ENCODE data around the gene ATP2A1. TPM values are rescaled to one million over a fixed set of nuclear protein-coding genes. Genes with fewer than 3 reads are reported as not detected.
"Not testable (repeated sequence)": the region's sequence is repeated elsewhere in the genome, so short reads cannot be mapped to it uniquely, and the experiment has no call there.

The ATP2A1 gene
- polyA plus RNA-seq, 4 donors, result 0.90 to 4.2 (median 3.0) TPM

DNA sequence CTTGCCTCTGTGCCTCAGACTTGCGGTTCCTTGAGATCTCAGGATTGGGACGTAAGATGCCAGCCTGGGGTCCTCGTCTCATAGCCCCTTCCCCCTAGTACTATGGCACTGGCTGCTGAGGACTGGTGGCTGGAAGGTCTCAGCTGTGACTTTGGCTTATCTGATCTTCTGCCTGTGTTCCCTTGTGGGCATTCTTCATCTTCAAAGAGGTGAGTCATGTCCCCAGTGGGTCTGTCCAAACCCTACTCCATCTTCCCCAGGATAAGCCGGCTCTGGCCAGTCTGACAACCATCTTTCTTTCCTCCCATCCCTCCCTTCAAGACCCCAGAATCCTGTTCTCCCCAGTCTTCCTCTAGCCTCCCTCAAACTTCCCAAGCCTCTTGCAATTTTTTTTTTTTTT is 57.1 kb downstream of the ATP2A1 start:
- DNase-seq (no peak), FAIRE-seq (no peak)
- Histone ChIP-seq H3K9me3 (ENCODE audit: control insufficient read depth in 2 of 2, insufficient read depth in 1 of 2, low read depth in 1 of 2, low read length in 1 of 2) (no peaks in the 10 kb centered on the region), H3K27me3 (ENCODE audit: control insufficient read depth in 3 of 3, insufficient read depth in 3 of 3, low read length in 3 of 3) (no peaks in the 10 kb centered on the region), H3K4me1 (ENCODE audit: control insufficient read depth in 3 of 3, insufficient read depth in 2 of 3, low read depth in 1 of 3, low read length in 2 of 3) (peaks cover 0 to 4% (median 2%) of the 10 kb centered on the region in 3 donors), H3K36me3 (ENCODE audit: control insufficient read depth in 3 of 3, insufficient read depth in 2 of 3, low read depth in 1 of 3, low read length in 3 of 3) (no peaks in the 10 kb centered on the region), H3K27ac (ENCODE audit: low read depth in 1 of 3, low read length in 2 of 3) (no peak overlapping the region), H3K4me3 (ENCODE audit: low read depth in 1 of 3, low read length in 3 of 3) (no peak overlapping the region)
- 94 to 95% (median 94%) methylated on average over 4 of the region's 4 CpGs for WGBS, 3 donors

DNA sequence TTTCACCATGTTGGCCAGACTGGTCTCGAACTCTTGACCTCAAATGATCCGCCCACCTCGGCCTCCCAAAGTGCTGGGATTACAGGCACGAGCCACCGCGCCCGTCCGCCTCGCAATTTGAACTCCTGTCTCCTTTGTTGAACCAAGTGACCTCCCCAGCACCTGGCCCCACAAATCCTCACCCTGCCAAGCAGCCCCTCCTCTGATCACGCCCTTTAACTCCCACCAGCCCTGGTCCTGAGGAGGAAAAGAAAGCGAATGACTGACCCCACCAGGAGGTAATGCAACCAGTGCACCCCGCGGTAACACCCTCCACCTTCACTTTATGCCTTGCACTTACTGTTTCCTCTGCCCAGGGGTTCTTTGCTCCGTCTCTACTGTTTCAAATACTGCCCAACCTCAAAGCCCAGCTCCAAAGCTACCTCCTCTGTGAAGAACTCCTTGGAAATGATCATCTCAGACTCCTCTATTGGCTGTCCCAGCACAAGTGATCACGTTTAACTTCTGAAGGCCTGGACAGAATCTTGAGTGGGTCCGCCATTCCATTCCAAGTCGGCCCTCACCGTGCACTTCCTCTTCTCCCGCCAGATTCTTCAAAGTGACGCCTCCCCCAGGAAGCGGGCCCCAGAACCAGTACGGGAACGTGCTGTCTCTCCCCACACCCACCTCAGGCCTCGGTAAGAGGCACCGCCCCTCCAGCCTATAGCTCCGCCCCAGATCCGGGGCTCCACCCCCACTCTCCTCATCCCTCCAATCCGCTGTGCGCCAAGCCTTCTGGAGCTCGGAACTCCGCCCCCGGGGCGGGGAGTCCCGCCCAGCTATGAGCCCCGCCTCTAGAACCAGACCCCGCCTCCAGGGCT is 57.9 kb downstream of the ATP2A1 start:
- Histone ChIP-seq H3K4me3 (ENCODE audit: low read depth in 1 of 3, low read length in 3 of 3) (peak overlapping the region in 2 of 3 donors; percentile 18 to 43), H3K27me3 (ENCODE audit: control insufficient read depth in 3 of 3, insufficient read depth in 3 of 3, low read length in 3 of 3) (no peaks in the 10 kb centered on the region), H3K9me3 (ENCODE audit: control insufficient read depth in 2 of 2, insufficient read depth in 1 of 2, low read depth in 1 of 2, low read length in 1 of 2) (no peaks in the 10 kb centered on the region), H3K27ac (ENCODE audit: low read depth in 1 of 3, low read length in 2 of 3) (peak overlapping the region in 2 of 3 donors; percentile 20 to 69), H3K4me1 (ENCODE audit: control insufficient read depth in 3 of 3, insufficient read depth in 2 of 3, low read depth in 1 of 3, low read length in 2 of 3) (peaks cover 0 to 4% (median 2%) of the 10 kb centered on the region in 3 donors), H3K36me3 (ENCODE audit: control insufficient read depth in 3 of 3, insufficient read depth in 2 of 3, low read depth in 1 of 3, low read length in 3 of 3) (no peaks in the 10 kb centered on the region)
- peak; percentile 94 to 98 for DNase-seq
- WGBS, 3 donors, result 4 to 22% (median 12%) methylated on average over 34 to 36 of the region's 36 CpGs
- FAIRE-seq, result no peak

DNA sequence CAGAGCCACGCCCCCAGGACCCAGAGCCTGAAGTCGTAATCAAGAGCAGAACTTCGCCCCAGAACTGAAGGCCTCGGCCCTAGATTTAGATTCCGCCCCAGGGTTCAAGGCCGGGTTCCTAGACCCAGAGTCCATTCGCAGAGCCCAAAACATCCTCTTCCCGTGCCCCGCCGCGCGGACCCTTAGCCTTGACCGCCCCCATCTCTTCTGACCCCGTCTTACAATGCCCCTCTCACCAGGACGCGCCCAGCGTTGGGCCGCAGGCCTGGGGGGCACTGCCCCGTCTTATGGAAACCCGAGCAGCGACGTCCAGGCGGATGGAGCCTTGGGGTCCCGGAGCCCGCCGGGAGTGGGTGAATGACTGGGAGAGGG is 58.5 kb downstream of the ATP2A1 start:
- 67 to 69% (median 69%) methylated on average over 26 of the region's 26 CpGs for WGBS, 3 donors
- FAIRE-seq (no peak), DNase-seq (no peak)
- Histone ChIP-seq H3K27ac (ENCODE audit: low read depth in 1 of 3, low read length in 2 of 3) (no peak overlapping the region), H3K4me3 (ENCODE audit: low read depth in 1 of 3, low read length in 3 of 3) (no peak overlapping the region), H3K36me3 (ENCODE audit: control insufficient read depth in 3 of 3, insufficient read depth in 2 of 3, low read depth in 1 of 3, low read length in 3 of 3) (no peaks in the 10 kb centered on the region), H3K9me3 (ENCODE audit: control insufficient read depth in 2 of 2, insufficient read depth in 1 of 2, low read depth in 1 of 2, low read length in 1 of 2) (no peaks in the 10 kb centered on the region), H3K27me3 (ENCODE audit: control insufficient read depth in 3 of 3, insufficient read depth in 3 of 3, low read length in 3 of 3) (no peaks in the 10 kb centered on the region), H3K4me1 (ENCODE audit: control insufficient read depth in 3 of 3, insufficient read depth in 2 of 3, low read depth in 1 of 3, low read length in 2 of 3) (peaks cover 0 to 4% (median 2%) of the 10 kb centered on the region in 3 donors)

DNA sequence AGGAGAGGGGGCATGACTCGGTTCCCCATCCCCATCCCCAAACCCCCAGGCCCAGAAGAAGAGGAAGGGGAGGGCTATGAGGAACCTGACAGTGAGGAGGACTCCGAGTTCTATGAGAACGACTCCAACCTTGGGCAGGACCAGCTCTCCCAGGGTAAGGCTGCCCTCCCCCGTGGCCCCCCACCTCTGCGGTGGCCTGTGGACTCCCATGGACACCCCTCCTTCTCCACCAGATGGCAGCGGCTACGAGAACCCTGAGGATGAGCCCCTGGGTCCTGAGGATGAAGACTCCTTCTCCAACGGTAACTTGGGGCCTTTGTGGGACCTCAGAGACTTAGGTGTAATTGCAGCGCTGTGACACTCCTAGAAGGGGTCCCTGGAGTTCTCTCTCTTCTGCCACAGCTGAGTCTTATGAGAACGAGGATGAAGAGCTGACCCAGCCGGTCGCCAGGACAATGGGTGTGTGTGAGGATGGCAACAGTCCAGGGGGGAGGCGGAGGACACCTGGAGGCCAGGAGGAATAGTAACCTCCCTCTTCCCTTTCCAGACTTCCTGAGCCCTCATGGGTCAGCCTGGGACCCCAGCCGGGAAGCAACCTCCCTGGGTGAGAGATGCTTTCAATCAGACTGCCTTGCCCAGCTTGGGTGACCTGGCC is 59.1 kb downstream of the ATP2A1 start:
- Histone ChIP-seq H3K4me3 (ENCODE audit: low read depth in 1 of 3, low read length in 3 of 3) (no peak overlapping the region), H3K27me3 (ENCODE audit: control insufficient read depth in 3 of 3, insufficient read depth in 3 of 3, low read length in 3 of 3) (no peaks in the 10 kb centered on the region), H3K9me3 (ENCODE audit: control insufficient read depth in 2 of 2, insufficient read depth in 1 of 2, low read depth in 1 of 2, low read length in 1 of 2) (no peaks in the 10 kb centered on the region), H3K27ac (ENCODE audit: low read depth in 1 of 3, low read length in 2 of 3) (no peak overlapping the region), H3K36me3 (ENCODE audit: control insufficient read depth in 3 of 3, insufficient read depth in 2 of 3, low read depth in 1 of 3, low read length in 3 of 3) (no peaks in the 10 kb centered on the region), H3K4me1 (ENCODE audit: control insufficient read depth in 3 of 3, insufficient read depth in 2 of 3, low read depth in 1 of 3, low read length in 2 of 3) (peaks cover 0 to 4% (median 2%) of the 10 kb centered on the region in 3 donors)
- no peak for DNase-seq
- 69 to 77% (median 74%) methylated on average over 14 of the region's 14 CpGs for WGBS, 3 donors
- no peak for FAIRE-seq

DNA sequence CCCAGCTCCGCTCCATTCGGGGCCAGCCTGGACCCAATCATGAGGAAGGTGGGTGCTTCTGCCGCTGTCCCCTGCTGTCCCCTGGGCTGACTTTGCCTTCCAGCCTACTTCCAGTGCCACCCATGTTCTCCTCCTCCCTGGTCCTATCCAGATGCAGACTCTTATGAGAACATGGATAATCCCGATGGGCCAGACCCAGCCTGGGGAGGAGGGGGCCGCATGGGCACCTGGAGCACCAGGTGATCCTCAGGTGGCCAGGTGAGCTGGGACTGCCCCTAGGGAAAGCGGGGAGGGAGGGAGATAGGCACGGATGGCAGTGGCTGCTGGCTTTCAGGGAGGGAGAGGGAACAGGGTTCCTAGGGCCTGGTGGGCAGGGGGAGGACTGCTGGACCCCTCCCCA is 60.4 kb downstream of the ATP2A1 start:
- H3K4me3 ChIP-seq (ENCODE audit: low read depth in 1 of 3, low read length in 3 of 3), result no peak overlapping the region
- no peak for FAIRE-seq
- no peak for DNase-seq
- H3K27ac ChIP-seq (ENCODE audit: low read depth in 1 of 3, low read length in 2 of 3), result no peak overlapping the region
- H3K9me3 ChIP-seq (ENCODE audit: control insufficient read depth in 2 of 2, insufficient read depth in 1 of 2, low read depth in 1 of 2, low read length in 1 of 2), result no peaks in the 10 kb centered on the region
- WGBS, 3 donors, result 69 to 83% (median 80%) methylated on average over 6 to 7 of the region's 7 CpGs
- H3K27me3 ChIP-seq (ENCODE audit: control insufficient read depth in 3 of 3, insufficient read depth in 3 of 3, low read length in 3 of 3), result no peaks in the 10 kb centered on the region
- H3K4me1 ChIP-seq (ENCODE audit: control insufficient read depth in 3 of 3, insufficient read depth in 2 of 3, low read depth in 1 of 3, low read length in 2 of 3), result peaks cover 0 to 4% (median 2%) of the 10 kb centered on the region in 3 donors
- H3K36me3 ChIP-seq (ENCODE audit: control insufficient read depth in 3 of 3, insufficient read depth in 2 of 3, low read depth in 1 of 3, low read length in 3 of 3), result no peaks in the 10 kb centered on the region

DNA sequence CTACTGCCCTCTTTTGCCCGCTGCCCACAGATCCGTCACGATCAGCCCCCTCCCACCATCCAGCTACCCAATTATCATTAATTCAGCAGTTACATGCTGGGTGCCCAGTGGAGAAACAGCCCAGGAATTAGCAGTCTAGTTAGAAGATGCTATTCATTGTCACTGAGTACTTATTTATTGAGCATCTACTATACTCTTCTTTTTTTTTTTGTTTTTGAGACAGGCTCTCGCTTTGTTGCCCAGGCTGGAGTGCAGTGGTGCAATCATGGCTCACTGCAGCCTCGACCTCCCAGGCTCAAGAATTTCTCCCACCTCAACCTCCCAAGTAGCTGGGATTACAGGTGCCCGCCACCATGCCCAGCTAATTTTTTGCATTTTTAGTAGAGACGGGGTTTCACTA is 61.5 kb downstream of the ATP2A1 start:
- FAIRE-seq; H3K9me3 ChIP-seq (ENCODE audit: control insufficient read depth in 2 of 2, insufficient read depth in 1 of 2, low read depth in 1 of 2, low read length in 1 of 2); H3K4me1 ChIP-seq (ENCODE audit: control insufficient read depth in 3 of 3, insufficient read depth in 2 of 3, low read depth in 1 of 3, low read length in 2 of 3); H3K27me3 ChIP-seq (ENCODE audit: control insufficient read depth in 3 of 3, insufficient read depth in 3 of 3, low read length in 3 of 3); DNase-seq; H3K4me3 ChIP-seq (ENCODE audit: low read depth in 1 of 3, low read length in 3 of 3); H3K27ac ChIP-seq (ENCODE audit: low read depth in 1 of 3, low read length in 2 of 3); H3K36me3 ChIP-seq (ENCODE audit: control insufficient read depth in 3 of 3, insufficient read depth in 2 of 3, low read depth in 1 of 3, low read length in 3 of 3): not testable (repeated sequence)
- 89 to 95% (median 93%) methylated on average over 7 of the region's 7 CpGs for WGBS, 3 donors

DNA sequence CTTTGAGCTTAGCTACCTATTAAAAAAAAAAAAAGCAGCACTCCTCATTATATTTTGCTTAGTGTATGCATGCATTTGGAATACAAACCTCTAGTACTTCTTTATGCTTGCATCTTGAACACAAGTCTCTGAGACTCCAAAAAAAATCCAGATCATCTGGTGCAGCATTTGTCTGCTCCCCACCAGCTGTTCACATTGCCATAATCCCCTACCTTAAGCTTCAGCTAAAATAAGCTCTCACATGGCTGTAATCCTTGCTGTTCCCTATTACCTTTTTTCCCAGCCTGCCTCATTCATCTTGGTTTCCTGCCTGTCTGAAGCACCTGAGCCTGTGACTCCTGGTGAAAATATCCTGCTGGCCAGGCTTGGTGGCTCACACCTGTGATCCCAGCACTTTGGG is 65.0 kb downstream of the ATP2A1 start:
- H3K9me3 ChIP-seq (ENCODE audit: control insufficient read depth in 2 of 2, insufficient read depth in 1 of 2, low read depth in 1 of 2, low read length in 1 of 2), result no peaks in the 10 kb centered on the region
- H3K4me1 ChIP-seq (ENCODE audit: control insufficient read depth in 3 of 3, insufficient read depth in 2 of 3, low read depth in 1 of 3, low read length in 2 of 3), result peaks cover 0 to 3% (median 0%) of the 10 kb centered on the region in 3 donors
- FAIRE-seq (no peak), DNase-seq (no peak)
- no peak overlapping the region for H3K4me3 ChIP-seq (ENCODE audit: low read depth in 1 of 3, low read length in 3 of 3)
- H3K27me3 ChIP-seq (ENCODE audit: control insufficient read depth in 3 of 3, insufficient read depth in 3 of 3, low read length in 3 of 3), result no peaks in the 10 kb centered on the region
- H3K36me3 ChIP-seq (ENCODE audit: control insufficient read depth in 3 of 3, insufficient read depth in 2 of 3, low read depth in 1 of 3, low read length in 3 of 3), result no peaks in the 10 kb centered on the region
- no peak overlapping the region for H3K27ac ChIP-seq (ENCODE audit: low read depth in 1 of 3, low read length in 2 of 3)

DNA sequence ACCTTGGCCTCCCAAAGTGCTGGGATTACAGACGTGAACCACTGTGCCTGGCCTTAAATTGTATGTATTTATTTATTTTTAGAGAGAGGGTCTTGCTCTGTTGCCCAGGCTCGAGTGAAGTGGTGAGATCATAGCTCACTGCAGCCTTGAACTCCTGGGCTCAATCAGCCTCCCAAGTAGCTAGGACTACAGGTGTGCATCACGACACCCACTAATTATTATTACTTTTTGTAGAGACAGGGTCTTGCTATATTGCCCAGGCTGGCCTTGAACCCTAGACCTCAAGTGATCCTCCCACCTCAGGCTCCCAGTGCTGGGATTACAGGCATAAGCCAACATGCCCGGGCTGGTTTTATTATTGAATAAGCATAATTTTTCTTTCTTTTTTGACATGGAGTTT is 68.4 kb downstream of the ATP2A1 start:
- no peak for DNase-seq
- no peaks in the 10 kb centered on the region for H3K27me3 ChIP-seq (ENCODE audit: control insufficient read depth in 3 of 3, insufficient read depth in 3 of 3, low read length in 3 of 3)
- H3K4me1 ChIP-seq (ENCODE audit: control insufficient read depth in 3 of 3, insufficient read depth in 2 of 3, low read depth in 1 of 3, low read length in 2 of 3), result peaks cover 0 to 9% (median 3%) of the 10 kb centered on the region in 3 donors
- H3K36me3 ChIP-seq (ENCODE audit: control insufficient read depth in 3 of 3, insufficient read depth in 2 of 3, low read depth in 1 of 3, low read length in 3 of 3), result no peaks in the 10 kb centered on the region
- H3K27ac ChIP-seq (ENCODE audit: low read depth in 1 of 3, low read length in 2 of 3), result no peak overlapping the region
- no peak for FAIRE-seq
- no peak overlapping the region for H3K4me3 ChIP-seq (ENCODE audit: low read depth in 1 of 3, low read length in 3 of 3)
- H3K9me3 ChIP-seq (ENCODE audit: control insufficient read depth in 2 of 2, insufficient read depth in 1 of 2, low read depth in 1 of 2, low read length in 1 of 2), result no peaks in the 10 kb centered on the region
- WGBS, 3 donors, result 57 to 74% (median 69%) methylated on average over 4 of the region's 4 CpGs
